Fibroblast of skin of right quadriceps (primary cell): ENCODE data around the gene SCARB1.

Experiments used
- DNase-seq: peaks from one replicate; pipeline ENCODE4 v3.0.0-alpha.2; 2013

The SCARB1 gene

GRCh38 chr12:124837958-124838803 is 25.5 kb downstream of the SCARB1 start:
- peak; percentile 94 for DNase-seq

DNA sequence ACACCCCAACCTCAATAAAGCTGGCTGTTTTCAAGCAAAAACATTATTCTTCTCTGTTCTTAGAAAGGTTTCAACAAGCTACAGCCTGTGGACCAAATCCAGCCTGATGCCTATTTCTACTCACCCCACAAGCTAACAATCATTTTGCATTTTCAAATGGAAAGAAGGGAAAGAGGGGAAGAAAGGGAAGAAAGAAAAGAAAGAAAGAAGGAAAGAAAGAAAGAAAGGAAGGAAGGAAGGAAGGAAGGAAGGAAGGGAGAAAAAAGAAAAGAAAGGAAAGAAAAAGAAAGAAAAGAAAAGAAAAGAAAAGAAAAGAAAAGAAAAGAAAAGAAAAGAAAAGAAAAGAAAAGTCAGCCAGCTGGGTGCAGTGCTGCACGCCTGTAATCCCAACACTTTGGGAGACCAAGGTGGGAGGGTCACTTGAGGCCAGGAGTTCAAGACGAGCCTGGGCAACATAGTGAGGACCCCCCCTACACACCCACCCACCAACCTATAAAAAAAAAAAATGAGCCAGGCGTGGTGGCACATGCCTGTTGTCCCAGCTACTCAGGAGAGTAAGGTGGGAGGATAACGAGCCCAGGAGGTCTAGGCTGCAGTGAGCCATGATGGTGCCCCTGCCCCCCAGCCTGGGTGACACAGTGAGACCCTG is 26.3 kb downstream of the SCARB1 start:
- no peak for DNase-seq

DNA sequence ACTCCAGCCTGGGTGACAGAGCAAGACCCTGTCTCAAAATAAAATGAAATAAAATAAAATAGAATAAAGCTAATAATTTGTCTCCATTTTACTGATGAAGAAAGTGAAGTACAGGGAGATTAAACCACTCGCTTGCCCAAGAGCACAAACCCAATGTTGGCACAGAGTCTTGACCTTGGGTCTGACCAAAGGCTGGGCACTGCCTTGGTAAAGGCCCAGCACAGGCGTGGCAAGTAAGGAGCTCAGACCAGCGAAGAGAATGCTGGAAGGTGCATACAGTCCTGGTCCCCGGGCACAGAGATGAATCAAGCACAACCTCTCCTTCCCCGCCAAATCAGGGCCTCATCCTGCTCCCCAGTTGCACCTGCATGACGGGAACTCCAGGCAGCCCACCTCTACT is 26.9 kb downstream of the SCARB1 start:
- no peak for DNase-seq

DNA sequence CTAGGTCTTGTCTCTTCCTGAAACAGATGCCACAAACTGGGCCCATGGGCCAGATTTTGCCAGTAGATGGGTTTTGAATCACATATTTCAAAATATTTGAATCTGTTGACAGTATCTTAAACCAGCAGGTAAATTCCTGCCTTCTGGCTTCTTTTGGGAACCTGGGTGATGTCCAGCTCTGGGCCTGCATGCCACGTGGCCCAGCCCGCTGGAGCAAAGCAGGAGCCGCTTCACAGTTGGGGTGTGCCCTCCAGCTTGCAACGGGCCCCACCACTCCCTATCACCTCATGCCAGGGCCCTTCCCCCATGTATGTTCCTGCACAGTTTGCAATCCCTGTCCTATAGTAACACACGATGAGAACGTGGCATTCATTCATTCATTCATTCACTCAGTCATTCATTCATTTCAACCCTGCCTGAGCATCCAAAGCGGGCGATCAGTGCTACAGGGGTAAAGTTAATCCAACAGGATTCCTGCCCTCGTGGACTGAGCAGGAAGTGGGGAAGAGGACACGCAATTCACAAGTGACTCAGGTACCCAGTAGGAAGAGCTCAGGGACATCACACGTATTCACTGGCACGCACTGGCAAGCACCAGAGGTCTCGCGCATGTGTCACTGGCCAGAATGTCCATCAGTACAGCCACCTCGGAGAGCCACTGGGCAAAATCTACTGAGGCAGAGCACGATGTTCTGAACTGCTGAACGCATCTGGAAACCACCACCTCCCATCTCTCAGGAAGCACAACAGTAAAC is 27.8 kb downstream of the SCARB1 start:
- no peak for DNase-seq

GRCh38 chr12:124834822-124835221 is 28.8 kb downstream of the SCARB1 start:
- no peak for DNase-seq

- no peak for DNase-seq
Measured at GRCh38 chr12:124833693-124834122, 30.0 kb downstream of the SCARB1 start.

DNA sequence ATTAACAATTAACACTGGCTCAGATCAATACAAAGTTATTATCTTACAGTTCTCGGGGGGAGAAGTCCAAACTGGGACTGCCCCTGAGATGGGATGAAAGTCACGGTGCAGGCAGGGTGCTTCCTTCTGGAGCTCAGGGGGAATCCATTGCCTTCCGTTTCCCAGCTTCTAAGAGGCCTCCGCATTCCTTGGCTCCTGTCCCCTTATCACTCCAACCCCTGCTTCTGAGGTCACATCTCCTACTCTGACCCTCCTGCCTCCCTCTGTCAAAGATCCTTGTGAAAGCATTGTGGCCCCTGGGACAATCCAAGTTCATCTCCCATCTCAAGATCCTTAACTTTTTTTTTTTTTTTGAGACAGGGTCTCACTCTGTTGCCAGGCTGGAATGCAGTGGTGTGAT is 30.8 kb downstream of the SCARB1 start:
- no peak for DNase-seq

DNA sequence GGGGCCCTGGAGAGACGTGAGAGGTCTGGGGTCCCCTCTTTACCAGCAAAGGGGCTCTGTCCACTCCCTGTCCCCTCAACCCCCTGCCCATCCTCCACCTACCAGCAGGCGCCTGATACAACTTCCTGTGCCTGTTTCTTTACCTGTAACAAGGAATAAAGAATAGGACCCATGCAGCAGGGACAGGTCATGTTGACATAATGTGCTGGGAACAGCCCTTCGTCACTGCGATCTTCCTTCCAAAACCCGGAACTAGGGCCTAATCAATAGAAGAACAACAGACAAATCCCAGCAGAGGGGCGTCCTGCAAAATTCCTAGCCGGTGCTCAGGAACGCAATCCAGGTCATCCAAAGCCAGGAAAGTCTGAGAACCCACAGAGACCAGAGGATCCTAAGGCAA is 32.1 kb downstream of the SCARB1 start:
- no peak for DNase-seq

GRCh38 chr12:124830306-124830705 is 33.4 kb downstream of the SCARB1 start:
- no peak for DNase-seq

GRCh38 chr12:124829708-124830304 is 33.9 kb downstream of the SCARB1 start:
- DNase-seq = no peak

GRCh38 chr12:124829008-124829707 is 34.5 kb downstream of the SCARB1 start:
- peak; percentile 96 for DNase-seq

GRCh38 chr12:124828264-124829007 is 35.2 kb downstream of the SCARB1 start:
- DNase-seq = peak; percentile 77

- peak; percentile 18 for DNase-seq
Measured at GRCh38 chr12:124827588-124828184, 36.0 kb downstream of the SCARB1 start.

DNA sequence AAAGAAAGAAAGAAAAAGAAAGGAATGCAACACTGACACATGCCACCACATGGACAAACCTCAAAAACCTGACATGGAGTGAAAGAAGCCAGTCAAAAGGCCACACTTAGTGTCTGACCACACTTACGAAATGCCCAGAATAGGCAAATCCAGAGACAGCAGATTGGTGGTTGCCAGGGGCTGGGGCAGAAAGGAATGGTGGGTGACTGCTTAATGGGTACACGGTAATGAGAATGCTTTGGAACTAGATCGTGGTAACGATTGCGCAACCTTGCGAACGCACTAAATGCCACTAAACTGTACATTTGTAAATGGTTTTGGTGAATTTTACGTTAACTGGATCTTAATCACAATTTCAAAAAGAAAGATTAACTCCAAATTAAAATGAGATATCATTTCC is 39.5 kb downstream of the SCARB1 start:
- peak; percentile 15 for DNase-seq

DNA sequence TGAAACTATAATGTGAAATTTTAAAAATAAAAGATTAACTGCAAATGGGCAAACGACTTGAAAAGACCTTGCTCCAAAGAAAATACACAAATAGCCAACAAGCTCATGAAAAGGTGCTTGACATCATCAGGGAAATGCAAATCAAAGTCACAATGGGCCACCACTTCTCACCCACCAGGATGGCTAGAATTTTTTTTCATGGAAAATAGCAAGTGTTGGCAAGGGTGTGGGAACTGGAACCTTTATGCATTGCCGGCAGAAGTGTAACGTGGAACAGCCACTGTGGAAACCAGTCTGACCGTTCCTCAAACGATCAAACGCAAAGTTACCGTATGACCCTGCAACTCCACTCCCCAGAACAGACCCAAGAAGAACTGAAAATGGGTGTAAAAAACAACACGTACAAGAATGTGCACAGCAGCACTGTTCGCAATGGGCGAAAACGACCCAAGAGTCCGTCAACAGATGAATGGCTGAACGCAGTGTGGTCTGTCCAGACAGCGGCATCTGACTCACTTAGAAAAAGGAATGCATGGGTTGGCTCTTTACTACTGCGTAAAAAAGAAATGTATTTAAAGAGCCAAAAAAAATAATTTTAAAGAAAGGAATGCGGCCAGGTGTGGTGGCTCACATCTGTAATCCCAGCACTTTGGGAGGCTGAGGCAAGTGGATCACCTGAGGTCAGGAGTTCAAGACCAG is 40.2 kb downstream of the SCARB1 start:
- DNase-seq = no peak

GRCh38 chr12:124822218-124822617 is 41.4 kb downstream of the SCARB1 start:
- DNase-seq = no peak

- DNase-seq = no peak
Measured at GRCh38 chr12:124821252-124822200, 42.1 kb downstream of the SCARB1 start.

GRCh38 chr12:124820199-124820598 is 43.5 kb downstream of the SCARB1 start:
- no peak for DNase-seq

- no peak for DNase-seq
Measured at GRCh38 chr12:124819525-124819924, 44.1 kb downstream of the SCARB1 start.

- DNase-seq = no peak
Measured at GRCh38 chr12:124819080-124819479, 44.6 kb downstream of the SCARB1 start.
